HG03520 (cell line): Measurements from ENCODE around the gene SLC9A7.
"Not testable (repeated sequence)": the region's sequence is repeated elsewhere in the genome, so short reads cannot be mapped to it uniquely, and the experiment has no call there.

Experiments
- ATAC-seq: cut with Tn5 transposase; IDR thresholded peaks from one replicate; pipeline ENCODE4 v1.9.1; 2021; ENCODE audit warnings: mild to moderate bottlenecking, moderate library complexity; ENCODE audit not compliant: unreplicated experiment

Gene SLC9A7

GRCh38 chrX:46758956-46759644, at the start of gene SLC9A7:
Gene SLC9A7 (minus strand): TSS chrX:46759118. CDS start chrX:46759029, 89 bp downstream.
- peak; percentile 66 for ATAC-seq

- no peak for ATAC-seq
Observed at GRCh38 chrX:46805270-46805669, 46.4 kb upstream of the SLC9A7 start.

GRCh38 chrX:46803140-46803539, 44.2 kb upstream of the SLC9A7 start:
- no peak for ATAC-seq

GRCh38 chrX:46796574-46797191, 37.8 kb upstream of the SLC9A7 start:
- ATAC-seq: no peak

- ATAC-seq: no peak
Observed at GRCh38 chrX:46793386-46794143, 34.6 kb upstream of the SLC9A7 start.

GRCh38 chrX:46792810-46793188, 33.9 kb upstream of the SLC9A7 start:
- no peak for ATAC-seq

- ATAC-seq: peak; percentile 77
Observed at GRCh38 chrX:46791927-46792809, 33.2 kb upstream of the SLC9A7 start.

- ATAC-seq: no peak
Observed at GRCh38 chrX:46788902-46789301, 30.0 kb upstream of the SLC9A7 start.

GRCh38 chrX:46784437-46784836, 25.5 kb upstream of the SLC9A7 start:
- not testable (repeated sequence) for ATAC-seq

GRCh38 chrX:46782034-46782433, 23.1 kb upstream of the SLC9A7 start:
- ATAC-seq: no peak

- ATAC-seq: no peak
Observed at GRCh38 chrX:46777971-46778810, 19.3 kb upstream of the SLC9A7 start.

GRCh38 chrX:46770817-46771163, 11.9 kb upstream of the SLC9A7 start:
- ATAC-seq: no peak

GRCh38 chrX:46770000-46770816, 11.3 kb upstream of the SLC9A7 start:
- no peak for ATAC-seq

- no peak for ATAC-seq
Observed at GRCh38 chrX:46762963-46763362, 4.0 kb upstream of the SLC9A7 start.

- ATAC-seq: no peak
Observed at GRCh38 chrX:46759645-46759974, 692 bp upstream of the SLC9A7 start.

GRCh38 chrX:46758163-46758955, 559 bp downstream of the SLC9A7 start:
- ATAC-seq: peak; percentile 14

GRCh38 chrX:46757593-46757992, 1.3 kb downstream of the SLC9A7 start:
- ATAC-seq: no peak

- no peak for ATAC-seq
Observed at GRCh38 chrX:46757052-46757451, 1.9 kb downstream of the SLC9A7 start.

- ATAC-seq: no peak
Observed at GRCh38 chrX:46755671-46756070, 3.2 kb downstream of the SLC9A7 start.
